ACC112 (cell line): ENCODE results near the gene FCSK.
A peak's percentile ranks its signal among the peaks of the same experiment; 100 is the strongest.
"Not testable (repeated sequence)": the region's sequence is repeated elsewhere in the genome, so short reads cannot be mapped to it uniquely, and the experiment has no call there.

Experiments used
- H2AFZ ChIP-seq: fragments of 200-600 bp; sonication (generic); one replicate; pipeline ENCODE4 v1.6.0; 2017; ENCODE audit warnings: antibody characterized with exemption, low read length; ENCODE audit not compliant: unreplicated experiment
- H3K27ac ChIP-seq: fragments of 200-600 bp; sonication (generic); 2 replicates; pipeline ENCODE4 v1.5.1; 2014; ENCODE audit warnings: low read depth, mild to moderate bottlenecking, antibody characterized with exemption, low read length, moderate library complexity
- H3K27me3 ChIP-seq: fragments of 200-600 bp; sonication (generic); 2 replicates; pipeline ENCODE4 v1.6.1; 2014; ENCODE audit warnings: mild to moderate bottlenecking, antibody characterized with exemption, low read length, moderate library complexity, mixed read lengths; ENCODE audit not compliant: insufficient read depth
- H3K36me3 ChIP-seq: fragments of 200-600 bp; sonication (generic); 2 replicates; pipeline ENCODE4 v1.6.1; 2016; ENCODE audit warnings: mild to moderate bottlenecking, antibody characterized with exemption, low read length, moderate library complexity, mixed read lengths; ENCODE audit not compliant: insufficient read depth
- H3K4me1 ChIP-seq: fragments of 200-600 bp; sonication (generic); one replicate; pipeline ENCODE4 v1.6.1; 2016; ENCODE audit warnings: low read length, mixed read lengths; ENCODE audit not compliant: insufficient read depth, unreplicated experiment, control insufficient read depth
- H3K4me3 ChIP-seq: fragments of 200-600 bp; sonication (generic); 2 replicates; pipeline ENCODE4 v1.5.1; 2014; ENCODE audit warnings: mild to moderate bottlenecking, low read depth, low read length
- H3K79me2 ChIP-seq: fragments of 200-600 bp; sonication (generic); one replicate; pipeline ENCODE4 v1.6.0; 2016; ENCODE audit warnings: low read length; ENCODE audit not compliant: control insufficient read depth, unreplicated experiment, insufficient read depth

FCSK gene

GRCh38 chr16:70441406-70441990 is 12.9 kb upstream of the FCSK start:
- Histone ChIP-seq H3K4me3 (no peak overlapping the region), H3K27ac (no peak overlapping the region), H3K4me1 (peaks cover 12% of the 10 kb centered on the region), H3K36me3 (no peaks in the 10 kb centered on the region), H3K27me3 (no peaks in the 10 kb centered on the region), H3K79me2 (peaks cover 22% of the 10 kb centered on the region), H2AFZ (no peak overlapping the region)

GRCh38 chr16:70442344-70442743 is 12.1 kb upstream of the FCSK start:
- Histone ChIP-seq H3K79me2 (peaks cover 14% of the 10 kb centered on the region), H3K27me3 (no peaks in the 10 kb centered on the region), H2AFZ (no peak overlapping the region), H3K36me3 (no peaks in the 10 kb centered on the region), H3K27ac (no peak overlapping the region), H3K4me3 (no peak overlapping the region), H3K4me1 (peaks cover 4% of the 10 kb centered on the region)

- Histone ChIP-seq H3K36me3 (no peaks in the 10 kb centered on the region), H3K4me1 (no peaks in the 10 kb centered on the region), H2AFZ (no peak overlapping the region), H3K27me3 (no peaks in the 10 kb centered on the region), H3K4me3 (no peak overlapping the region), H3K79me2 (no peaks in the 10 kb centered on the region), H3K27ac (no peak overlapping the region)
Observed at GRCh38 chr16:70444249-70445063, 9.9 kb upstream of the FCSK start.

DNA sequence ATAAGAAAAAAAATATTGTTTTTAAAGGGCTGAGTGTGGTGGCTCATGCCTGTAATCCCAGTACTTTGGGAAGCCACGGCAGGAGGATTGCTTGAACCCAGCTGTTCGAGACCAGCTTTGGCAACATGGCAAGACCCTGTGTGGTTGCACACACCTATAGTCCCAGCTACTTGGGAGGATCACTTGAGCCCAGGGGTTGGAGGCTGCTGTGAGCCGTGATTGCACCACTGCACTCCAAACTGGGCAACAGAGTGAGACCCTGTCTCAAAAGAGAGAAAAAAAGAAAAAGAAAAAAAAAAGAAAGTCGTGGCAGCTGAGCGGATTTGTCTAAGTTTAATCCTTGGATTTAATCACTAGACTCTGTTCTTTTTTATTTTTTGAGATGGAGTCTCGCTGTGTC is 6.3 kb upstream of the FCSK start:
- Histone ChIP-seq H3K36me3 (no peaks in the 10 kb centered on the region), H3K79me2 (no peaks in the 10 kb centered on the region), H3K27ac (no peak overlapping the region), H3K4me3 (no peak overlapping the region), H3K4me1 (no peaks in the 10 kb centered on the region), H2AFZ (no peak overlapping the region), H3K27me3 (no peaks in the 10 kb centered on the region)

DNA sequence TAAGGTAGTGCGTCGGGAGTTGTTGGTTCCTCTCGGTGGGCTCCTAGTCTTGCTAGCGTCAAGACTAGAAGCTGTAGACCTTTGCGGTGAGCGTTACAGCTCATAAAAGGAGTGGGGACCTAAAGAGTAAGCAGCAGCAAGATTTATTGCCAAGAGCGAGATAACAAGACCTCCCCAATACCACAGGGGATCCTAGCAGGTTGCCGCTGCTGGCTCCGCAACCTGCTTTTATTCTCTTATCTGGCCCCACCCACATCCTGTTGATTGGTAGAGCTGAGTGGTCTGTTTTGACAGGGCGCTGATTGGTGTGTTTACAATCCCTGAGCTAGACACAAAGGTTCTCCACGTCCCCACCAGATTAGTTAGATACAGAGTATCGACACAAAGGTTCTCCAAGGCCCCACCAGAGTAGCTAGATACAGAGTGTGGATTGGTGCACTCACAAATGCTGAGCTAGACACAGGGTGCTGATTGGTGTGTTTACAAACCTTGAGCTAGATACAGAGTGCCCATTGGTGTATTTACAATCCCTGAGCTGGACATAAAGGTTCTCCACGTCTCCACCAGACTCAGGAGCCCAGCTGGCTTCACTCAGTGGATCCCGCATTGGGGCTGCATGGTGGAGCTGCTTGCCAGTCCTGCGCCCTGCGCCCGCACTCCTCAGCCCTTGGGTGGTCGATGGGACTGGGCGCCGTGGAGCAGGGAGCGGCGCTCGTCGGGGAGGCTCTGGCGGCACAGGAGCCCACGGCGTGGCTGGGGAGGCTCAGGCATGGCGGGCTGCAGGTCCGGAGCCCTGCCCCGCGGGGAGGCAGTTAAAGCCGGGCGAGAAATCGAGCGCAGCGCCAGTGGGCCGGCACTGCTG is 4.0 kb upstream of the FCSK start:
- H3K27me3 ChIP-seq = not testable (repeated sequence)

DNA sequence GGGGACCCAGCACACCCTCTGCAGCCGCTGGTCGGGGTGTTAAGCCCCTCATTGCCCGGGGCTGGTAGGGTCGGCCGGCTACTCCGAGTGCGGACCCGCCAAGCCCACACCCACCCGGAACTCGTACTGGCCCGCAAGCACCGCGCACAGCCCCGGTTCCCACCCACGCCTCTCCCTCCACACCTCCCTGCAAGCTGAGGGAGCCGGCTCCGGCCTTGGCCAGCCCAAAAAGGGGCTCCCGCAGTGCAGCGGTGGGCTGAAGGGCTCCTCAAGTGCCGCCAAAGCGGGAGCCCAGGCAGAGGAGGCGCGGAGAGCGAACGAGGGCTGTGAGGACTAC is 3.4 kb upstream of the FCSK start:
- not testable (repeated sequence) for H3K4me3 ChIP-seq, H3K79me2 ChIP-seq, H3K36me3 ChIP-seq, H3K4me1 ChIP-seq, H3K27me3 ChIP-seq, H3K27ac ChIP-seq, H2AFZ ChIP-seq

More for the DNA sequence above, 4.0 kb upstream of the FCSK start:
- not testable (repeated sequence) for H3K4me1 ChIP-seq, H3K79me2 ChIP-seq, H3K36me3 ChIP-seq, H3K27ac ChIP-seq, H2AFZ ChIP-seq, H3K4me3 ChIP-seq

GRCh38 chr16:70453117-70453891 is 1.1 kb upstream of the FCSK start:
- H3K4me1 ChIP-seq = peaks cover 3% of the 10 kb centered on the region
- no peaks in the 10 kb centered on the region for H3K36me3 ChIP-seq
- H3K27me3 ChIP-seq = no peaks in the 10 kb centered on the region
- no peaks in the 10 kb centered on the region for H3K79me2 ChIP-seq
- H3K4me3 ChIP-seq = peak overlapping the region; percentile 88
- no peak overlapping the region for H3K27ac ChIP-seq
- peak overlapping the region; percentile 95 for H2AFZ ChIP-seq

DNA sequence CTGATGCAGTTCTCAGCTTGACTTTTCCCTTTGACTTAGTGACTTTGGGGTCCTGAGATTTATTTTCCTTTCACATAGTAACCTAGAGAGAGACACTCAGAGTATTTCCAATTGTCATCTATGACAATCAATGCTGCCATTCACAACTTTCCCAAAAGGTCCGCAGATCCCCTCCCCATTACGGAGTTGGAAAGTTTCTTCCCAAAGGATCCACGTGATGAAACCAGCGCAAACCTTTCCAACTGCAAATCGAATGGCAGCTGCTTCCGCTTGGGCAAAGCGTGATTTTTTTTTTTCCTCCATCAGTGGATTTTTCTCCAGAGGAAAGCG is 538 bp upstream of the FCSK start:
- Histone ChIP-seq H3K36me3 (no peaks in the 10 kb centered on the region), H3K79me2 (no peaks in the 10 kb centered on the region), H2AFZ (peak overlapping the region; percentile 95), H3K27me3 (no peaks in the 10 kb centered on the region), H3K27ac (no peak overlapping the region), H3K4me3 (peak overlapping the region; percentile 88), H3K4me1 (peaks cover 3% of the 10 kb centered on the region)

GRCh38 chr16:70455910-70456309 is 1.5 kb downstream of the FCSK start:
- H3K79me2 ChIP-seq = no peaks in the 10 kb centered on the region
- no peak overlapping the region for H3K4me3 ChIP-seq

DNA sequence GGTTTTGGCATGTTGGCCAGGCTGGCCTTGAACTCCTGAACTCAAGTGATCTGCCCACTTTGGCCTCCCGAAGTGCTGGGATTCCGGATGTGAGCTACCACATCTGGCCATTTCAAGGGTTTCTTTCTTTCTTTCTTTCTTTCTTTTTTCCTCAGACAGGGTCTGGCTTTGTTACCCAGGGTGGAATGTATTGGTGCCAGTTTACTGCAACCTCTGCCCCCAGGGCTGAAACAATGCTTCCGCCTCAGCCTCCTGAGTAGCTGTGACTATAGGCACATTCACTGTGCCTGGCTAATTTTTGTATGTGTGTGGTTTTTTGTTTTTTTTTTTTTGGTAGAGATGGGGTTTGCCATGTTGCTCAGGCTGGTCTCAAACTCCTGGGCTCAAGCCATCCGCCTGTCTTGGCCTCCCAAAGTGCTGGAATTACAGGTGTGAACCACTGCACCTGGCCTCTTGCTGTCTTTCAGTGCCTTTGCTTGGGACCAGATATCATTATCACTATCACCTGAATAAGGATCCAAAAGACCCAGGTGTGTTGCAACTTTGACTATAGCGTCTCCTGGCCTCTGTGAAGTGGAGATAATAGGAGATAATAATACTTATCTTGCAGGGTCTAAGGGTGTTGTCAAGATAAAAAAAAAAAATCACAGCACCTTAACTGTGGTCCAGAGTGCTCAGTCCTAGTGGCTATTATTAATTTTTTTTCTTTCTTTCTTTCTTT is 3.2 kb downstream of the FCSK start:
- no peak overlapping the region for H3K4me3 ChIP-seq
- H3K36me3 ChIP-seq = no peaks in the 10 kb centered on the region
- no peaks in the 10 kb centered on the region for H3K27me3 ChIP-seq
- H3K27ac ChIP-seq = no peak overlapping the region
- H3K4me1 ChIP-seq = peaks cover 9% of the 10 kb centered on the region
- H3K79me2 ChIP-seq = no peaks in the 10 kb centered on the region
- H2AFZ ChIP-seq = no peak overlapping the region

More at GRCh38 chr16:70455910-70456309, 1.5 kb downstream of the FCSK start:
- H2AFZ ChIP-seq = no peak overlapping the region
- peaks cover 6% of the 10 kb centered on the region for H3K4me1 ChIP-seq
- no peak overlapping the region for H3K27ac ChIP-seq
- H3K36me3 ChIP-seq = no peaks in the 10 kb centered on the region
- H3K27me3 ChIP-seq = no peaks in the 10 kb centered on the region
